Stomach (tissue), 4 donors: ENCODE measurements around the gene DMKN.

Source experiments
- EP300 ChIP-seq: sonication (generic); formaldehyde crosslinking; IDR thresholded peaks from one replicate; pipeline ENCODE4 v1.6.1; 2017; ENCODE audit warnings: antibody characterized with exemption
- POLR2AphosphoS5 ChIP-seq, 3 donors: sonication (generic); formaldehyde crosslinking; IDR thresholded peaks; one replicate each; pipeline ENCODE4 v1.6.1; 2016; ENCODE audit warnings: antibody characterized with exemption in 3 of 3
- TF ChIP-seq, protein P1 (sequence below), 7 experiments: fragments of 450-650 bp in 4 of 7; fragments of 200-600 bp in 3 of 7; sonication (generic) in 3 of 7; IDR thresholded peaks; one replicate each; pipeline ENCODE4 v1.5.1; 2016 to 2019; ENCODE audit warnings: antibody characterized with exemption in 7 of 7, control low read depth in 2 of 7, mild to moderate bottlenecking in 1 of 7

DNA sequence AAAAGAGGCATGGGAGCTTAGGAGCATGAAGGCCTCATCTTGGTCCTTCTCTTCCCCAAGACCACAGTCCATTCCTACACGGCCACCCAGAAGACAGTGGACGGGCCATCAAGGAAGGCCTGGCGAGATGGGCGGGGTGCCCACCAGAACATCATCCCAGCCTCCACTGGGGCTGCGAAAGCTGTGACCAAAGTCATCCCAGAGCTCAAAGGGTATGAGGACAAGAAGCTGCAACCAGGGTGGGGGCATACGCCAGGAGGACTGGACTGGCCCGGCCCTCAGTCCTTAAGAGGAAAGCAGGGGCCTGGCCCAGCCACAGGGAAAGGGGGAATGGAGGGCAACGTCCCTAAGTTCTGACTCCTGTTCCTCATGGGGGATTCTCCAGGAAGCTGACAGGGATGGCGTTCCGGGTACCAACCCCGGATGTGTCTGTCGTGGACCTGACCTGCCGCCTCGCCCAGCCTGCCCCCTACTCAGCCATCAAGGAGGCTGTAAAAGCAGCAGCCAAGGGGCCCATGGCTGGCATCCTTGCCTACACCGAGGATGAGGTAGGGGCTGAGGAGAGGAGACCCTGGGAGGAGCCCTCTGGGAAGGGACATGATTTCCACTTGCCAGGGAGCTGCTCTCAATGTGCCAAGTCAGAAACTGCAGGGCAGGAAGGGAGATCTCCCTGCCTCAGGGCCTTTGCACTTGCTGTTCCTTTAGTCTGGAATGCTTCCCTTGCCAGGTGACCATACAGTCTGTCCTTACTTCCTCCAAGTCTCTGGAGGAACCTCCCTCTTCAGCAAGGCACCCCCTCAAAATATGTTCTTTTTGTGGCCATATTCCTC is 30.0 kb upstream of the DMKN start:
- TF ChIP-seq, protein P1, sequence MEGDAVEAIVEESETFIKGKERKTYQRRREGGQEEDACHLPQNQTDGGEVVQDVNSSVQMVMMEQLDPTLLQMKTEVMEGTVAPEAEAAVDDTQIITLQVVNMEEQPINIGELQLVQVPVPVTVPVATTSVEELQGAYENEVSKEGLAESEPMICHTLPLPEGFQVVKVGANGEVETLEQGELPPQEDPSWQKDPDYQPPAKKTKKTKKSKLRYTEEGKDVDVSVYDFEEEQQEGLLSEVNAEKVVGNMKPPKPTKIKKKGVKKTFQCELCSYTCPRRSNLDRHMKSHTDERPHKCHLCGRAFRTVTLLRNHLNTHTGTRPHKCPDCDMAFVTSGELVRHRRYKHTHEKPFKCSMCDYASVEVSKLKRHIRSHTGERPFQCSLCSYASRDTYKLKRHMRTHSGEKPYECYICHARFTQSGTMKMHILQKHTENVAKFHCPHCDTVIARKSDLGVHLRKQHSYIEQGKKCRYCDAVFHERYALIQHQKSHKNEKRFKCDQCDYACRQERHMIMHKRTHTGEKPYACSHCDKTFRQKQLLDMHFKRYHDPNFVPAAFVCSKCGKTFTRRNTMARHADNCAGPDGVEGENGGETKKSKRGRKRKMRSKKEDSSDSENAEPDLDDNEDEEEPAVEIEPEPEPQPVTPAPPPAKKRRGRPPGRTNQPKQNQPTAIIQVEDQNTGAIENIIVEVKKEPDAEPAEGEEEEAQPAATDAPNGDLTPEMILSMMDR (IDR thresholded peaks at IDR 0.05): no peak
- TF ChIP-seq EP300: no peak
- no peak for TF ChIP-seq POLR2AphosphoS5 (IDR thresholded peaks at IDR 0.05)
